Right renal cortex interstitium (tissue), 3 donors: Measurements from ENCODE around the gene PPP1R15B. TPM values are rescaled to one million over a fixed set of nuclear protein-coding genes. Genes with fewer than 3 reads are reported as not detected.
"Not testable (repeated sequence)": the region's sequence is repeated elsewhere in the genome, so short reads cannot be mapped to it uniquely, and the experiment has no call there.

ENCODE experiments used
- DNase-seq, 3 donors: peaks; one replicate each; pipeline ENCODE4 v3.0.0-alpha.2; 2013; ENCODE audit warnings: low read depth in 3 of 3, low spot score in 2 of 3
- polyA plus RNA-seq, 3 donors: library from polyadenylated mRNA; unstranded; fragments of 120-200 nt; gene quantifications; one replicate each; pipeline ENCODE4 v1.2.1, GENCODE V29; 2013; ENCODE audit not compliant: insufficient read length in 3 of 3

PPP1R15B gene
- polyA plus RNA-seq, 3 donors = 39.7 to 43.2 (median 39.7) TPM

- DNase-seq = not testable (repeated sequence)
Measured at GRCh38 chr1:204422061-204422705, 10.6 kb upstream of the PPP1R15B start.

DNA sequence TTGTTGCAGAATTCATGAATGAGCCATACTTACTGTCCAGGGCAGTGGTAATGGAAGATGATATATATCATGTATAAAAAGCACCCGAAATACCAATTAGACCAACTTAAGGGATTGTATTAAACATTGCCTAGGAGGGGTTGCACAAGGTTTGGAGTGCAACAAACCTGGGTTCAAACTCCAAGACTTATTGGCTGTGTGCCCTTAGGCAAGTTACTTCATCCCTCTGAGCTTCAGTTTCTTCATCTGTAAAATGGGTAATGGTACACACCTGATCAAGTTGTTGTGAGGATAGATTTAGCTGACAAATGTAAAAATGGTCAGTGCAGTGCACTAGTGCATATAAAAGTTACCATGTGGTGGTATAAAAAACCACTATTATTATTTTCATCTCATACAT lies 9.8 kb upstream of the PPP1R15B start:
- DNase-seq = no peak

GRCh38 chr1:204420039-204421004 lies 8.7 kb upstream of the PPP1R15B start:
- no peak for DNase-seq

DNA sequence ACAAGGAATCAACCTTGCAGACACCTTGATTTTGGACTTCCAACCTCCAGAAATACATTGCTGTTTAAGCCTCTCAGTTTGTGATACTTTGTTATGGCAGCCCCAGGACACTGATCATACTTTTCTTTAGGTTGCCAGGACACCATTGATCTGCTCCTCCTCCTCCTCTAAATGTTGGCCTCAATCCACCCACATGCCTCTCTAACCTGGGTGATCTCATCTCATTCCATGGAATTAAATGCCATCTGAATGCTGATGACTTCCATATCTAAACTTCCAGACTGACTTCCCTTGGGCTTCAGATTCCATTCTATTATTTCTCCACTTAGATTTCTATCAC lies 7.4 kb upstream of the PPP1R15B start:
- DNase-seq = no peak

DNA sequence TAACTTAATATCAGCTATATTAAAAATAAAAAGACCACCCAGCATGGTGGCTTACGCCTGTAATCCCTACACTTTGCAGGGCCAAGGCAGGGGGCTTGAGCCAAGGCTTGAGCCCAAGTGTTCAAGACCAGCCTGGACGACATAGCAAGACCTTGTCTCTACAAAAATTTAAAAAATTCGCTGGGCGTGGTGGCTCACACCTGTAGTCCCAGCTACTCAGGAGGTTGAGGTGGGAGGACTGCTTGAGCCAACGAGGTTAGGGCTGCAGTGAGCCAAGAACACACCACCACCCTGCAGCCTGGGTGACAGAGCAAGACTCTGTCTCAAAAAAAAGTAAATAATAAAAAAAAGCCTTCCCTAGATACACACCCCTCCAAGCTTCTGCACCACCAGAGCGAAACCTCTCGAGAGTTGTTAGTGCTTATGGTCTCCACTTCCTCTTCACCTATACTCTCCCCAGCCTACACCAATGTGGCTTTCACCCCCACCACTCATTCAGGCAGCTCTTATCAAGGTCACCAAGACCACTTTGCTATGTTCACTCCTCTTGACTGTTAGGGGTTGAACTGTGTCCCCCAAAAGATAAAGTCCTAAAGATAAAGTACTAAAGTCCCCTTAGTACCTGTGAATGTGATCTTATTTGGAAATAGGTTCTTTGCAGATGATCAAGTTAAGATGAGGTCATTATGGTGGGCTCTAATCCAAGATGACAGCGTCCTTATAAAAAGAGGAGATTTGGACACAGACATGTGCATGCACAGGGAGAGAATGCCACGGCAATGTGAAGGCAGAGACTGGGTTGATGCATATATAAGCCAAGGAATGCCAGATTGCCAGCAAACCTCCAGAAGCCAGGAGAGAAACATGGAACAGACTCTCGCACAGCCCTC lies 6.8 kb upstream of the PPP1R15B start:
- DNase-seq = no peak

DNA sequence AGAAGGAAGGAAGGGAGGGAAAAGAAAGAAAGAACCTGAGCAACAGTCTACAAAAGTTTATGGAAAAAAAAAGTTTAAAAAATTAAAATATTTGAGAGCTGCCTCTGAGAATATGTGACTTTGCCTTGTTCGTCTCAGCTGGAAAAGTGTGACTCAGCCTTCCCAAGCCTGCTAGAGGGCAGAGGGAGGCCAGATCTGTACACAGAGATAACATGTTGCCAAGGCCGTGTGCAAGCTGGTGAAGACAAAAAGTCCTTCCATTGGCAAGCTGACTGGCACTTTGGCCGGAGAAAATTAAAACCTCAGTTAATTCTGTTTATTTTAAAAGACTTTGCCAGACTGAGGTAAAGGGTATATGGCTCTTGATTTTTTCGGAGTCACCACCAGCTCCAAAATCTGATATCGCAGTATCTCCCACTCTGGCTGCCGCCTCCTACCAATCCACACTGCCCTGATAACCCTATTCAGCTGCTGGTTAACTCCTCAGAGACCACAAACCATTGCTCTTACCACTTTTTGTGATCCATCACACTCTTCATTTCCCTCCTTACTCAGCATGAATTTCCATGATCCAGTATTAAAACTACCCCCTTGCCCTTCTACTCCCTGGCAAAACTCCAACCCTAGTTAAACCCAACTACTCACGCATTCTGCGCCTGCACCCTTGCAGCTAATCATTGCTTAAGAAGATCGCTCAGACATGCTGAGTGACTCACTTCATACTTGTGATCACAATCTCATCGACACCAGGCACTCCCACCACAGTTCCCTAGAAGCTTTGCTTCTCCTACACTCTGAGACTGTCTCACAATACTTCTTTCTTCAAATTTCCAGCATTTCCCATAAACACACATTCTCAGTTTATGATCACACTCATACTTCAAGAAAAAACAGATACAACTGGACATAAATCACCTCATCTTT lies 5.7 kb upstream of the PPP1R15B start:
- DNase-seq = no peak

GRCh38 chr1:204416589-204417073 lies 5.0 kb upstream of the PPP1R15B start:
- DNase-seq = no peak

- DNase-seq = no peak
Measured at GRCh38 chr1:204415351-204415750, 3.7 kb upstream of the PPP1R15B start.

GRCh38 chr1:204414016-204414415 lies 2.4 kb upstream of the PPP1R15B start:
- DNase-seq = no peak

- DNase-seq = no peak
Measured at GRCh38 chr1:204413170-204413535, 1.5 kb upstream of the PPP1R15B start.

DNA sequence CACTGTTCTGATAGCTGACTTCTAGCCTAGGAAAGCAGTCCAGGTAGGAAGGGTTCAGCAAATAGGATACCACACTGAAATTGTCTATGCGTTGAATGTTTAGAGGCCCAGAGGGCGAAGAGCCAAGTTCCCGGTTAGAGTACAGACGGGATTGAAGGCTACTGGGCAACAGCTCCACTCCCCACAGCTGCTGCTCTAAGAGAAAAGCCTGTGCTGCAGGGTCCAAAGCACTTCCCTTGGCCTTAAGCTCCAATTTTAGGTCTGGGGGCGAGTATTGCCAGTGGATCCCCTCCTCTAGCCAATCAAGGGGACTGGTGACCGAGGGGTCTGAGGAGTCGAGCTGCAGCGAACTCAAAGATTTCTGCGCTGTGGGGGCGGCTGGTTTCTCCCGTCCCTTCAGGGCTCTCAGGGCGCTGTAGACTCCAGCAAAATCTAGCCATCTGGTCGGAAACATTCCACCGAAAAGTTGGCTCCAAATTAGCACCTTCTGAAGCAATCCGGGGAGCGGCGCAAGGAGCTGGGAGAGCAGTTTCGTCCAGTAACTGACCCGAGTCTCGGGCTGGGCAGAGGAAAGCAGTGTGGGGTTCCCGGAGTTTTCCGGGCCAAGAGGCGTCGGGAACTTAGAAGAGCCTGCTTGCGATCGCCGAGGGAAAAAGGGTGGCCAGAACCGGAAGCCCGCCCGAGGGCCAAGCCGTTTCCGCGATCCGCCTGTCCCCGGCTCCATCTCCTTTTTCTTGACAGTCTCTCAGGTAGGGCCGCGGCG lies 748 bp downstream of the PPP1R15B start:
- peak in 1 of 3 donors; percentile 38 for DNase-seq

GRCh38 chr1:204409836-204410687 lies 1.6 kb downstream of the PPP1R15B start:
- no peak for DNase-seq

DNA sequence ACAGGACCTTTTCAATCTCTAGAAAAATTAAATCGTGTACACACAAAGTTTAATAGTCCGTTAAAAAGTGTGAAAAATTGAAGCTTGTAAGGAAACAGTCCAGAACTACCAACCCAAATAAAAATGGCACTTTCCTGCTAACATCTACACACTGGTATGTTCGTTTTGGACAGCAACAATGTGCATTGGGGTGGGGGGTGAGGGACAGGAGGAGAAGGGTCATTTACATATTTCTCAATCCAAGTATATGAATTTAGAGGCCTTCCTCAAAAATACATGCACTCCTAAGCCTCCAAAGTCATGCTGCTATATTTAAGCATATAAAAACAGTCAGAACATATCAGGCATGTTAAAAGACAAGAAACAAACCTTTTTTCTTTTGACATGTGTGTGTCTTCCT lies 2.5 kb downstream of the PPP1R15B start:
- DNase-seq = no peak

DNA sequence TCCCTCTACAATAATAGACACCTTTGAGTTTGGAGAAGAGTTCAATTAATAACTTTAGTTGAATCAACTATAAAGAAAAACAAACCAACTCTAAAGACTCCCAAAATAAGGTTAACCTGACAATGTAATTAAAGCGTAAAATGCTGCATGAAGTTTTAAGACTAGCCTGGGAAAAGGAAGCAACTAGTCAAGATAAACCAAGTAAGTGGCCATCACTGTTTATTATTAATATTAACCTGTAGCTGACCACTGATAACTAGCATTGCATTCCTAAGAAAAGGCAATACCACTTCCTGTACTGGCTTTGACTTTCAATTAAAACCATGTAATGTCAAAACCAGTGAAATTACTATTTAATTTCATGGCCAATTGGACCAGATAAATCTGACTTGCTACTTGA lies 3.0 kb downstream of the PPP1R15B start:
- DNase-seq = no peak

- DNase-seq = no peak
Measured at GRCh38 chr1:204408074-204408507, 3.5 kb downstream of the PPP1R15B start.

- DNase-seq = no peak
Measured at GRCh38 chr1:204407295-204407971, 4.2 kb downstream of the PPP1R15B start.

GRCh38 chr1:204406621-204407020 lies 5.0 kb downstream of the PPP1R15B start:
- no peak for DNase-seq

GRCh38 chr1:204405988-204406387 lies 5.6 kb downstream of the PPP1R15B start:
- DNase-seq = no peak
